Measurements from ENCODE around the gene DERA. TPM values are rescaled to one million over a fixed set of nuclear protein-coding genes. Genes with fewer than 3 reads are reported as not detected.

The DERA gene
- total and polyA plus RNA-seq, 2 of the 13 experiments (the other 11 are each of a cell fraction or from before 2014, with no cell fraction given), result 24.0 to 51.3 TPM

GRCh38 chr12:15883536-15883935 is 27.6 kb upstream of the DERA start:
- intact Hi-C loops (cut with micrococcal nuclease; ENCODE audit: unreplicated experiment) (loop anchor here (10.0 kb wide), 1 partner anchor 1109 kb away; a partner anchor contains a TSS), in situ Hi-C loops (cut with HindIII; ENCODE audit: extremely low pct_ligation_motif_present, low pct_unique_long_range_greater_than_20kb) (no loop called here)
- Histone ChIP-seq H4K20me1 (ENCODE audit: insufficient read depth, low read length) (peaks cover 26% of the 10 kb centered on the region), H3K9me3 (ENCODE audit: low read length) (no peaks in the 10 kb centered on the region), H3K9ac (ENCODE audit: insufficient read depth, low read depth, low read length) (peak overlapping the region; percentile 95), H3K27ac (ENCODE audit: extremely low read length, insufficient read depth, low read length) (peak overlapping the region; percentile 94), H3K4me2 (ENCODE audit: low read depth, low read length) (peak overlapping the region; percentile 92), H3K27me3 (ENCODE audit: control insufficient read depth in 1 of 2, insufficient read depth in 2 of 2, low read length in 2 of 2) (peaks cover 0 to 6% of the 10 kb centered on the region in 2 experiments; a peak in 1 of 5 replicates), H3K79me2 (ENCODE audit: insufficient read depth, low read length) (peaks cover 59% of the 10 kb centered on the region), H3K4me3 (replicated peaks in 1 of 3; ENCODE audit: insufficient read depth in 1 of 3, low read depth in 2 of 3, low read length in 3 of 3) (peak overlapping the region; percentile 77 to 99 (median 96)), H3K4me1 (ENCODE audit: insufficient read depth, low read length) (peaks cover 50% of the 10 kb centered on the region), H3K36me3 (replicated peaks in 1 of 2; ENCODE audit: control insufficient read depth in 1 of 2, insufficient read depth in 2 of 2, low read length in 2 of 2) (peaks cover 3 to 6% of the 10 kb centered on the region in 2 experiments; a peak in 4 of 5 replicates), H2AFZ (ENCODE audit: low read length) (no peak overlapping the region)
- ATAC-seq, result no peak
- DNase-seq (ENCODE audit: low spot score), result no peak
- CTCF ChIA-PET (ENCODE audit: low intra/inter-chr PET ratio, low total read pairs), result no interaction called here
- POLR2A ChIA-PET, result interaction anchor here (1.0 to 2.7 kb wide), 3 partner anchors 26 to 138 kb away, joined by 3 to 8 read pairs (median 6); partner anchors contain the start of gene DERA
- no peak for FAIRE-seq
- TF ChIP-seq ZNF275 (CRISPR knock-in tag; IDR thresholded peaks at IDR 0.05; ENCODE audit: borderline replicate concordance), result no peak
- TF ChIP-seq KLF16 (CRISPR knock-in tag; IDR thresholded peaks at IDR 0.05), result 0 out of 4 replicates have a peak, but pooled peaks of 1 of the 2 experiments have one; percentile 21
- TF ChIP-seq RBFOX2 (IDR thresholded peaks at IDR 0.05; ENCODE audit: low read depth, low read length), result 0 out of 2 replicates have a peak, but pooled peaks have one; percentile 32
- BruUV-seq (replicated peaks), result no TSS peak
- 27% methylated on average over 6 of the region's 6 CpGs for WGBS (ENCODE audit: low lambda C conversion rate)

GRCh38 chr12:15886372-15887042 is 24.6 kb upstream of the DERA start:
- peaks cover 5 to 15% of the 10 kb centered on the region in 2 experiments for H3K36me3 ChIP-seq (replicated peaks in 1 of 2; ENCODE audit: control insufficient read depth in 1 of 2, insufficient read depth in 2 of 2, low read length in 2 of 2)
- DNase-seq (ENCODE audit: low spot score) (peak; percentile 70), FAIRE-seq (no peak), ATAC-seq (no peak)
- H3K27me3 ChIP-seq (ENCODE audit: control insufficient read depth in 1 of 2, insufficient read depth in 2 of 2, low read length in 2 of 2), result peaks cover 0 to 6% of the 10 kb centered on the region in 2 experiments; a peak in 1 of 5 replicates
- no peak overlapping the region for H3K27ac ChIP-seq (ENCODE audit: extremely low read length, insufficient read depth, low read length)
- peaks cover 42% of the 10 kb centered on the region for H3K4me1 ChIP-seq (ENCODE audit: insufficient read depth, low read length)
- no peak overlapping the region for H3K4me3 ChIP-seq (replicated peaks in 1 of 3; ENCODE audit: insufficient read depth in 1 of 3, low read depth in 2 of 3, low read length in 3 of 3)
- CTCF ChIA-PET (ENCODE audit: low intra/inter-chr PET ratio, low total read pairs), result no interaction called here
- H3K4me2 ChIP-seq (ENCODE audit: low read depth, low read length), result peak overlapping the region; percentile 31
- in situ Hi-C loops (cut with HindIII; ENCODE audit: extremely low pct_ligation_motif_present, low pct_unique_long_range_greater_than_20kb) (no loop called here), intact Hi-C loops (cut with micrococcal nuclease; ENCODE audit: unreplicated experiment) (loop anchor here (10.0 kb wide), 1 partner anchor 1112 kb away; a partner anchor contains a TSS)
- POLR2A ChIA-PET, result interaction anchor here (1.2 kb wide), 1 partner anchor 25 kb away, joined by 3 read pairs; the partner anchor contains the start of gene DERA
- WGBS (ENCODE audit: low lambda C conversion rate), result 79% methylated on average over 7 of the region's 7 CpGs
- peaks cover 60% of the 10 kb centered on the region for H3K79me2 ChIP-seq (ENCODE audit: insufficient read depth, low read length)
- H3K9ac ChIP-seq (ENCODE audit: insufficient read depth, low read depth, low read length), result no peak overlapping the region
- H3K9me3 ChIP-seq (ENCODE audit: low read length), result no peaks in the 10 kb centered on the region
- H2AFZ ChIP-seq (ENCODE audit: low read length), result no peak overlapping the region
- no TSS peak for BruUV-seq (replicated peaks)
- peaks cover 26% of the 10 kb centered on the region for H4K20me1 ChIP-seq (ENCODE audit: insufficient read depth, low read length)
- TF ChIP-seq ZNF530 (CRISPR knock-in tag; IDR thresholded peaks at IDR 0.05; ENCODE audit: low read depth) (no peak), MTERF4 (CRISPR knock-in tag; IDR thresholded peaks at IDR 0.05) (no peak), MATR3 (CRISPR knock-in tag; IDR thresholded peaks at IDR 0.05) (no peak), SKIL (CRISPR knock-in tag; IDR thresholded peaks at IDR 0.05; ENCODE audit: borderline replicate concordance) (no peak), NR2F1 (CRISPR knock-in tag; IDR thresholded peaks at IDR 0.05) (no peak), NR1H2 (CRISPR knock-in tag; IDR thresholded peaks at IDR 0.05; ENCODE audit: borderline replicate concordance, low read depth) (no peak), ZNF430 (CRISPR knock-in tag; IDR thresholded peaks at IDR 0.05) (no peak), SOX13 (IDR thresholded peaks at IDR 0.05) (no peak), SOX13 (CRISPR knock-in tag; conservative IDR thresholded peaks at IDR 0.05 in 1 of 2, IDR thresholded peaks at IDR 0.05 in 1 of 2) (peak in 1 of 2 experiments; percentile 42; a peak in 2 of 4 replicates)

Data from HepG2 (cell line).